ENCODE results near the gene HBEGF.

DNA sequence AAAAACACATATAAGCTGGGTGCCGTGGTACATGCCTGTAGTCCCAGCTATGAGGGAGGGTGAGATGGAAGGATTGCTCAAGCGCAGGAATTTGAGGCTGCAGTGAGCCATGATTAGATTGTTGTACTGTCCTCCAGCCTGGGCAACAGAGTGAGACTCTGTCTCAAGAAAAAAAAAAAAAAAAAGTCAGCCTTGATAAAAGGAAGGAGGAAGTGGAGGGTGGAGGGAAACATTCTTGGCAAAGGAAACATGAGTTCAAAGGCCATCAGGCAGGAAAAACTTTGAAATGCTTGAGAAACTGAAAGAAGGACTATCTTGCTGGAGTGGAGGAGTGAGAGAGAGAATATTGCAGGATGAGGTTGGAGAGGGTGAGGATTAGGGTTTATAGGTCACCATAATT lies 36.9 kb upstream of the HBEGF start:
- TF ChIP-seq, protein P1, sequence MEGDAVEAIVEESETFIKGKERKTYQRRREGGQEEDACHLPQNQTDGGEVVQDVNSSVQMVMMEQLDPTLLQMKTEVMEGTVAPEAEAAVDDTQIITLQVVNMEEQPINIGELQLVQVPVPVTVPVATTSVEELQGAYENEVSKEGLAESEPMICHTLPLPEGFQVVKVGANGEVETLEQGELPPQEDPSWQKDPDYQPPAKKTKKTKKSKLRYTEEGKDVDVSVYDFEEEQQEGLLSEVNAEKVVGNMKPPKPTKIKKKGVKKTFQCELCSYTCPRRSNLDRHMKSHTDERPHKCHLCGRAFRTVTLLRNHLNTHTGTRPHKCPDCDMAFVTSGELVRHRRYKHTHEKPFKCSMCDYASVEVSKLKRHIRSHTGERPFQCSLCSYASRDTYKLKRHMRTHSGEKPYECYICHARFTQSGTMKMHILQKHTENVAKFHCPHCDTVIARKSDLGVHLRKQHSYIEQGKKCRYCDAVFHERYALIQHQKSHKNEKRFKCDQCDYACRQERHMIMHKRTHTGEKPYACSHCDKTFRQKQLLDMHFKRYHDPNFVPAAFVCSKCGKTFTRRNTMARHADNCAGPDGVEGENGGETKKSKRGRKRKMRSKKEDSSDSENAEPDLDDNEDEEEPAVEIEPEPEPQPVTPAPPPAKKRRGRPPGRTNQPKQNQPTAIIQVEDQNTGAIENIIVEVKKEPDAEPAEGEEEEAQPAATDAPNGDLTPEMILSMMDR (IDR thresholded peaks at IDR 0.05): no peak
- no peak for TF ChIP-seq POLR2AphosphoS5 (IDR thresholded peaks at IDR 0.05)
- no peak for TF ChIP-seq POLR2A (IDR thresholded peaks at IDR 0.05)
